HG03064 (cell line): ENCODE data around the gene NUMA1.

Experiments used
- ATAC-seq: cut with Tn5 transposase; IDR thresholded peaks from one replicate; pipeline ENCODE4 v1.9.1; 2021; ENCODE audit warnings: low read depth; ENCODE audit not compliant: unreplicated experiment

The NUMA1 gene

DNA sequence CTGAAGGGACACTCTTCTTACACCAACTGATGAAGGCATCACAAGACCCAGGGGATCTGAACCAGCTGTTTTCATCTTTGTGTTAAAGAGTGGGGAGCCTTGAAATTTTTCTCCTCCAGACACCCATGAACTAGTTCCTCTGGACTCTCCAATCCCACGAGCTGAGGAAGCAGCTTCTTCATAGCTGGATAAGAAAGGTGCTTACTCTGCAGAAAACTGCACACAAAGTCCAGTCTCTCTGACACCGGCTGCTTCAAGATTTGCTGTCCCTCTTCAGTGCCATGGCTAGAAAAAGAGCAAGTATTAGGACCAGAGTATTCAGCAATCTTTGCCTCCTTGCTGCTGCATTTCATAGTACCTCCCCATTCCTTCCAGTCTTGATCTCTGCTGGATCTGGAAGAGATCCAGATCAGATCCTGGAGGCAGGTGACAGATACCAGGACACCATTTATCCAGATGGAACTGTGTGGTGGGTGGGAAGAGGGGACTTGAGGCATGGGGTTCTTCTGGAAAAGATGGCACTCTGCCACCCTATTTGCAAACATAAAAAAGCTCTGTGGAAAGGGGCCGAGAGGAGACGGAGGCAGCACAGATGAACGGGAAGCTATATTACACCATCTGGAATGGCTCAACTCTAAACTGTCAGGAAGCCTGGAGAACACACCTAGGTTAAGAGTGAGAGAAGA is 56.1 kb downstream of the NUMA1 start:
- no peak for ATAC-seq

DNA sequence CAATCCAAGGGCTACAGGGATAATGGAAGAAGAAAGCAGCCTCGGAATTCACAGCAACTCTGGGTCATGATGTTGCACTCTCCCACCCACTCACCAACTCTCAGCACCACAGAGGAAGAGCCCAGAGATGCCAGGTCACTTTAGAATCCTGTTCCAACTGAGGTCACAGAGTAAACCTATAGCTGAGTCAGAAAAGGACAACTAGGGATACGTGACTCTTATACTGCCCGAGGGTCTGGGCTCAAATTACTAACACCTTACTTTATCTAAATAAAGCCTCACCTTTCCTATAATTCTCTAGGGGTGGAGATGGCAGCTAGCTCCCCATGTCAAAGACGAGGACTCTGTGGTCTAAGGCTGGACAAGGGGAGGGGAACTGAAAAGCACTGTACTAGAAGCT is 57.0 kb downstream of the NUMA1 start:
- ATAC-seq = no peak

DNA sequence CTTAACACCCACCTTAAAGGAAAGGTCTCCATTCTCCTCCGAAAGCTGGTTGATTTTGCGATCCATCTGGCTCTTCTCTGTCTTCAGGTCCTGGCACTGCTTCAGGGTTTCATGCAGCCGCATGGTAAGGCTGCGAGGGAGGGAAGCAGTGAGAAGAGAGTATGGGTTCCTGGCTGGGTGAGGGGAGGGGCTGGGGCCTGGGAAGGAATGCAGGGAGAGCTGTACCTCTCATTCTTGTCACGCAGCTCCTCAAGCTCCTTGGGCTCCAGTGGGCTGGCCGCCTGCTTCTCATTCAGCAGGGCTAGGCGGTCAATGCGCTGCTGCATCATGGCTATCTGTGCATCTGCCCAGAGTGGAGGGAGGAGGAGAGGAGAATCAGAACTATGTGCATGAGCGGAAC is 62.2 kb downstream of the NUMA1 start:
- ATAC-seq = no peak

DNA sequence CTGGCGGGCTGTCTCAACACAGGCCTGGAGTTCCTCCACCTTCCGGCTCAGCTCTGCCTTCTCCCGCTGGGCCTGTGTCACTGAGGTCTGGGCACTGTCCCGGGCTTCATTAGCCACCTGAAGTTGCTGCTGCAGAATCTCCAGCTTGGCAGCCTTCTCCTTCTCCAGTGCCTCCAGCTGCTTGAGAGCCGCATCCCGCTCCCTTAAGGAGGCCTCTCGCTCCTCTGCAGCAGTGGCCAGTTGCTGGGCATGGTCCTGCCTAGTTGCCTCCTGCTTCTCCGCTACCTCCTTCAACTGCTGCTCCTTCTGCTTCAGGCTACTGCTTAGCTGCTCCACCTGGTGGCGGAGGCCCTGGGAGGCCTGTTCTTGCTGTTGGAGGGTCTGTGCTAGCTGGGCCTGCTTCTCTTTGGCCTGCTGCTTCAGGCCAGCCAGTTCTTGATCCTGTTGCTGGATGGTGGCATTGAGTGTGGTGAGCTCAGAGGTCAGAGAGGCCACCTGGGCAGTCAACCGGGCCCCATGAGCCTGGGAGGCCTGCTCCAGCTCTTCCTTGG is 64.8 kb downstream of the NUMA1 start:
- no peak for ATAC-seq

DNA sequence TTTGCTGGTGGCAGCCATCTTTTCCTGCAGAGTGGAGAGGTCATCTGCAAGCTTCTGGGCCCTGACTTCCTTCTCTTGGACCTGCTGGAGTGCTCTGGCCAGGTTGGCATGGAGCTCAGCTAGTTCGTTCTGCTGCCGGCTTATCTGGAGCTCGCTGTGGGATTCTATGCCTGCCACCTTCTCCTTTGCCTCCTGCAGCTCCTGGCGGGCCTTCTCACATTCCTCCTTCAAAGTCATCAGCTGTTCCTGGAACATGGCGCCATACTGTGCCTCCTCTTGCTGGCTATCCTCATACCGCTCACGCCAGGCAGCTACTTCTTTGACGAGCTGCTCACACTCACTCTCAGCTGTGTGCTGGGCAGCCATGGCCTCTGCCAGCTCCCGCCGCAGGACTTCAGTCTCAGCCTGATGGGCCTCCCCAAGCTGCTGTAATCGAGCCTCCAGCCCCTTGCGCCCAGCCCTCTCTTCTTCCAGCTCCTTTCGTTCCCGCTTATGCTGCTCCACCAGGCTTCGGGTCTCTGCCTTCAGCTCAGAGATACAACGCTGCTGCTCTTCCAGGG is 65.5 kb downstream of the NUMA1 start:
- ATAC-seq = no peak

DNA sequence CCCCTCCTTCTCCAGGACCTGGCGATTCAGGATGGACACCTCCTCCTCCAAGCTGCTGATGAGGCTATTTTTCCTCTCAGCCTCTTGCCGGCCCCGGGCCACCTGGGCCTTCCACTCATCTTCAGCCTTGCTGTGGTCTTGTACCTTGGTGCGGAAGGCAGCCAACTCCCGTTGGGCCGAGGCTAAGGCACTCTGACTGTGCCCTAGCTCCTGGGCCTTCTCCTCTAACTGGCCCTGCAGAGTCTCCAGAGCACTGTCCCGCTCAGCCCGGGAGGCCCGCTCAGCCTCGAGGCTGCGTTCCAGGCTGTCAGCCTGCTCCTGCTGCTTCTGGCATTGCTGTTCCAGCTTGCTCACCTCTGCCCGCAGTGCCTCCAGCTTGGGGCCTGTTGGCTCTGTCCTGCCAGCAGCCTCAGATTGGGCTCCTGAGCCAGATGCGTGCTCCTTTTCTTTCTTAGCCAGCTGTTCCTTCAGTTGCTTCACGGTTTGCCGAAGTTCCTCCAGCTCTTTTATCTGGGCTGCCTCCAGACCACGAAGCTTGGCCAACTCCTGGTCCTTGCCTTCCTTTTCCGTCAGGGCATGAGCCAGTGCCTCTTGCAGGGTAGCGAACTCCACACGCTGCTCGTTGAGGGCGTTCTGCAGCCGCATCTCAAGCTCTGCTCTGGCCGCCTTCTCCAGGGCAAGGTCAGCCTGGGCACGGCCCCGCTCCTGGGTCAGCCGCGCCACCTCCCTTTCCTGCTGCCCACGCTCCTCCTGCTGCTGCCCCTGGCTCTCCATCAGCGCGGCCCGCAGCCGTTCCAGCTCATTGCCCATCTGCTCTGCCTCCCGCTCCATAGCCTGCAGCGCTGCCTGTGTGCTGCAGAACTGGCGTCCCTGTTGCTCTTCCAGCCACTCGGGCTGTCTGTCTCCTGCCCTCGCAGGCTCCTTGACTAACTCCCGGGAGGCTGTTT is 66.3 kb downstream of the NUMA1 start:
- ATAC-seq = no peak

DNA sequence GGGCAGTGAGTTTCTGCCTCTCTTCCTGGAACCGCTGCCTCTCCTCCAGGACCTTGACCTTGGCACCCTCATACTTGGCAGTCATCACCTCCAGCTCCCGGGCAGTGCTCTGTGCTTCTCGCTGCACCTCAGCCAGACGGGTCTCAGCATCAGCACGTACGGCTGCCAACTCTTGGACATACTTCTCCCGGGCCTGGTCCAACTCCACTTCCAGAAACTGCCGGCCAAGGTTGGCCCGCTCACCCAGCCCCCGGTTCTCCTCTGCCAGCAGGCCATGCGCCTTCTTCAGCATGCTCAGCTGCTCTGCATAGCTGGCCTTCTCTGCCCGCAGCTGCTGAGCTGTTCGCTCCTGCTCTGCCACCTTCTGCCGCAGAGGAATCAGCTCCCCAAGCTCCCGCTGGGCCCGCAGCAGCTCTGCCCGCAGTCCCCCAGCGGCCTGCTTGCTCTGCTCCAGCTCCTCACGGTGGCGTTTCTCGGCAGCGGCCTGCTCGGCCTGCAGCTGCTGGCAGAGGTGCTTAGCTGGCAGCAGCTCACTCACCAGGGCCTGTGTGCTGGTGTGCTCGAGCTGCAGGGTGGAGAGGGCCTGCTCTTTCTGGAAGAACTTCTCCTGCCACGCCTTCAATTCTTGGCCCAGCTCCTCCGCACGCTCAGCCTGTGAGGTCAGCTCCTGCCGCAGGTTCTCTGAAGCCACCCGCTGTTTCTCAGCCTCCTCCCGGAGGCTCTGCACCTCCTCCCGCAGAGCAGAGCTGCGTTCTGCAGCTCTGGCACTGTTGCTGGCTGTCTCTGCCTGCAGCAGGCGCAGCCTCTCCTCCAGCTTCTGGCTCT is 67.2 kb downstream of the NUMA1 start:
- ATAC-seq = no peak

DNA sequence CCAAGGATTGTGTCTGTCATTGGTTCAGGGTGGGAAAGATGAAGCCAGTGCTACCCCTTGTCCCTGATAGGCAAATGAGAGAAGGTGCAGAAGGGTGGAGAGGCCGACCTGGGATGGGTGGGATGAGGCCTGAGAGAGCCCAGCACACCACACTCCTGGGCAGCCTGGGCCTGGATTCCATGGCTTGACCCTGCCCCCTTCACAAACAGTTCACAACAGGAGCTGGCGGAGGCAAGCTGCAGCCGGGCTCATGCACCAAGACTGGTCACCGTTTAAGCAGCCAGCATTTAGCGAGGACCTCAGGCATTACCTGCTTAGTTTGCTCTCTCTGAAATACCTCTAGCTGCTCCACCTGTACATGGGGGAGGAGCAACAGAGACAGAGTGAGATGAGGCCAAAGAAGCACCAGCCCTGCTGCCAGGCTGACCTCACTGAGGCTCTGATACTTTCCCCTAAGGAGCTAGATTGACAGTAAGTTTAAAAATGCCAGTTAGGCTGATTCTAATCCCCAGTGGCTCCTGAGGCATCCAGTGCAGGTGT is 68.2 kb downstream of the NUMA1 start:
- no peak for ATAC-seq

DNA sequence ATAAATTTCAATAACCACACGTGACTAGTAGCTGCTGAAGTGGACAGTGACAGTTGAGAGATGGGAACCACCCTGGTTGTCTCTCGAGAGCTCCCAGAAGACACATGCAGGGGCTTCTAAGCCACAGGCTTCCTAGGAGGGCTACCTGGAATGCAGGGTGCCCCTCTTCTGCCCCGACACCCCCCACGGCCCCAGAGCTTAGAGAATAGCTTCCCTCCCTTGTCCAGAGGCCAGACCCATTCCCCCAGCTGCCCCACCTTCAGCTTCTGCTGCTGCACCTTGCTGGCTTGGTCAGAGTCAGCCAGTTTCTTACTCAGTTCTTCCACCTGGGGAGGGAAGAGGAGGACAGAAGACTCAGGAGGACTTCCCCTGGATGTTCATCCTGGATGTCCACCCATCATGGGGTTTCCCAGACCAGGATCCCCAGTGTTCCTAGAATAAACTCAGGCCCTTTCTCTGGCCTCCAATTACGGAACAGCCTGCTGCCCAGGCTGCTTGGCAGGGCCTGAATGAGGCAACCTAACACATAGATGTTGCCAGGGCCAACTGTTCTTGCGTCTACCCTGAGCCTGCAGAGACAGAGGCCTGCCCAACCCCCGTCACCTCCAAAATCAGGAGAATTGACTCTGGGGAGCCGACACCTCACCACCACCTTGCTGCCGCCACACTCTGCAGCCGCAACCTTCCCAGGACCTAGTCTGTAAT is 69.7 kb downstream of the NUMA1 start:
- no peak for ATAC-seq

DNA sequence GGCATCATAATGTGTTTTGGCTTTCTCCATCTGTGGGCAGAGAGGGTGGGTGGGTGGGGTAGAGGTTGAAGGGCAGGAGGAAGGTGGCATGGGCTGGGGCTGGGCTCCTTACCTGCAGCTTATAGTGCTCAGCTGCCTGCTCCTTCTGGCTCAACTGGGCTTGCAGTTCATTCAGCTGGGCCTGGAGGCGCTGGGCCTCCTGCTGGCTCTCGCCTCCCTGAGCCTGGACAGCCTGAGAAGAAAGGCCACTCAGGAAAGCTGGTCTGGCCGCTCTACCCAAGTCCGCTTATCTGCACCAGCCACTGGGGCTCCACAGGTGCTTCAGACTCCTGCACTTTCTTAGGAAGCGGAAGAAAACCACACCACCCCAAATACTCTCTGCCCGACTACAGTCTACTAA is 71.2 kb downstream of the NUMA1 start:
- no peak for ATAC-seq

DNA sequence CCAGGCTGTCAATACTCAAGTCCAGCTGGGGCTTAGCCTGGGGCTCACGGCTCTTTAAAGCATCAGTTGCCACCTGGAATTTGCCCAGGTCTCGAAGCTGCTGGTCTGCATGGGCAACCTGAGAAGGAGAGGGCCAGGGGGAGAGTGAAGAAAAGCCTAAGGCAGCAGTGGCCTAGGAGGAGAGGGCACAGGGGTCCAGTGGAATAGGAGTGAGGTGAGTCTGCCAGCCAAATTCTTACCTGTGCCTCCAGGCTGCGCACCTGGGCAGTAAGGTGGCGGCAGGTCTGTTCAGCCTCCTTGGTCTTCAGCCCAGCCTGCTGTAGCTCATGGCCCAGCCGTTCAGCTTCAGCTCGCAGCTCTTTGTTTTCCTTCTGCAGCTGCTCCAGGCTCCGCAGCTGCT is 71.6 kb downstream of the NUMA1 start:
- ATAC-seq = no peak

DNA sequence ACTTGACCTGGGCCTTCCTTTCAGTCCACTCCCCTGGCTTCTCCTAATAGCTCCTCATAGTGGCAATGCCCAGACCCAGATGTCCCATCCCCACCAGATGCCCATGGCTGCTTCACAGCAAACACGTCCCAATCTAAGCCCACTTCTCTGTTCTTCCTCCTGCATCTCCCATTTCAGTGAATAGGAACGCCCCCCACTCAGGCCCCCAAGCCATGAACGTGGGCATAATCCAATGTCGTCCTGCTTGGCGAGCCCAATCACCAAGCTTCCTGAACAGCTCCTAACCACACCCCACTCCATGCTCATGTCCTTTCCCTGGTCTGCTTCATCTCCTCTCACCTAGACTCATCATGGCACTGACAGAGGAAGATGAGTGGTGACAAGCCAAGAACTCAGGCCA is 72.8 kb downstream of the NUMA1 start:
- no peak for ATAC-seq

DNA sequence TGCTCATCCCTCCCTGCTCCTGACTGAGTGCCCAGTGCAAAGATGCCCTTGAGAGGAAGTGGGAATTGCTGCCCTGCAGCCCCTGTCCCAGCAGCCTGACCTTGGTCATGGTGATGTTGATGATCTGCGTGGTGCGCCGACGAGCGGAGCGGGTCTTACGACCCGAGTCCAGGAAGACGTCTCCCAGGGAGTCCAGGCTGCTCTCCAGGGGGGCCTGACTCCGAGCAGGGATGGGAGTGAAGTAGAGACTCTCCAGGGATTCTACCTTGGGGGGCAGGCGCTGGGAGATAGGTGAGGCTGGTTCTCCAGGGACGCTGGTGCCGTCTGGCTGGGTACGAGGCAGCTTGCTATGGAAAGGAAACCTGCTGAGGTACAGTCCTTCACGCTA is 73.3 kb downstream of the NUMA1 start:
- no peak for ATAC-seq

DNA sequence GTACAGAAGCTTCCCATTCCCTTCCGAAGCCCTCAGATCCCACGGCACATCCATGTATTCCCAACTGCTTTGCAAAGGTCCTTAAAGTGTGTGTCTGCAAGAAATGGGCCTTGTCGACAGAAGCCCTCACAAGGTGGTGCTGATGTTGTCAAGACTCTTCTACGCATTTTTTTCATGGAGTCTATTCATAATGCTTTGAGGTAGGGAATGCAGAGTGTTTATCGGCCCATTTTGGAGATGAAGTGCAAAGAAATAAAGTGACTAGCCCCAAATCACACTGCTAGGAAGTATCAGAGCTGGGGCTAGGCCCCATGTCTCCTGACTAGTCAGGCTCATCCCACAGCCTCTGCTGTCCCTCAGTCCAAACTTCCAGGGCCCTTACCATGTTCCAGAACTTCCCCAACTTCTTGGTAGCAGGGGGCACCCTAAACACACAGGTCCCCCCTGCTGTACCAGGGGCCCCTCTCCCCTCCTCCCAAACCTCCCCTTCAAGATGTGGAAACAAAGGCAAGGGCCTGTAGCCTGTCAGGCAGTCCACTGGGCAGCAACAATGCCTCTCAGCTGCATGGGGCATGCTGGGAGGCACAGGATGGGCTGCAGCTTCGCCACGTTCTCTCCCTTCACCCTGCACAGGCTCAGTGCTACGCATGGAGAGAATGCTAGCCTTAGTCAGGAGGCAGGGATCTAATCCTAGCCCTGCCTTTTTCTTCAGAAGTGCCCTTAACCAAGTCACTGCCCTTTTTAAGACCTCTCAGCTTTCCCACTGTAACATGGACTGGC is 73.8 kb downstream of the NUMA1 start:
- no peak for ATAC-seq

DNA sequence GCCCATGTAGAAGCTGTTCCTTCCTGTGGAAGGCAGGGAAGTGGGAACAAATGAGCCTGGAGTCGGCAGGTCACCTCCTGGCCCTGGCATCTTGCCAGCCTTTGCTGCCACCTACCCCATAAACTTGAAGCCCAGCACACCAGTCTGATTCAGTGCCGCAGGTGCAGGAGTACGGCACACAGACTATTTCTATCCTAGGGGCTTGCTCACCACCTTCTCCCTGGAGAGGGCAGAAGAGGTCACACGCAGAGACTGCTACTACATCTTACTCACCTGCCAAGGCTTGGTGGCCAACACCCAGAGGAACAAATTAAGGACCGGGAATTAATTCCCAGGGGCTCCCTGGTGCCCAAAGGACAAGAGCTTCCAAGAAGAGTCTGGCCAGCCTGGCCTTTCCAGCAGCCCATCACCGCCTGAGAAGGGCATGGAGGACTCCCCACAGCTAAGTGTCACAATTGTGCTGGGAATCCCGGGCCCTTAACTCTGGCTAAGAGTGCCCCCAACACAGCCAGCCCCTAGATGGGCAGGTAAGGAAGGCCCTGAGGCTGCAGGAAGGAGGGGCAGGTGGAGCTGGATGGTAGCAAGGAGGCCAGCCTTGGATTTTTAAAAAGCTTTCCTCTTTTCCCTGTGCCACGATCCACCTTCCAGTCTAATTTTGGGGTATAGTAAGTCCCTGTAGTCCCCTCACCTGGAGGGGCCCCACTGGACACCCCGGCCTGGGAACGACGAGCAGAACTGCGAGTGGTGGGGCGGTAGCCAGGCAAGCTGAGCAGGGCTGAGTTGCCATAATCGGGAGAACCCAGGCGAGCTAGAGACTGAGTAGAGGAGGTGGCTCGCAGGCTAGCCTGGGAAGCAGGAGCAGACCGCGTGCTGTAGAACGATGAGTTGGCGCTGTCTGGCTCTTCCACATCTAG is 74.7 kb downstream of the NUMA1 start:
- ATAC-seq = no peak

DNA sequence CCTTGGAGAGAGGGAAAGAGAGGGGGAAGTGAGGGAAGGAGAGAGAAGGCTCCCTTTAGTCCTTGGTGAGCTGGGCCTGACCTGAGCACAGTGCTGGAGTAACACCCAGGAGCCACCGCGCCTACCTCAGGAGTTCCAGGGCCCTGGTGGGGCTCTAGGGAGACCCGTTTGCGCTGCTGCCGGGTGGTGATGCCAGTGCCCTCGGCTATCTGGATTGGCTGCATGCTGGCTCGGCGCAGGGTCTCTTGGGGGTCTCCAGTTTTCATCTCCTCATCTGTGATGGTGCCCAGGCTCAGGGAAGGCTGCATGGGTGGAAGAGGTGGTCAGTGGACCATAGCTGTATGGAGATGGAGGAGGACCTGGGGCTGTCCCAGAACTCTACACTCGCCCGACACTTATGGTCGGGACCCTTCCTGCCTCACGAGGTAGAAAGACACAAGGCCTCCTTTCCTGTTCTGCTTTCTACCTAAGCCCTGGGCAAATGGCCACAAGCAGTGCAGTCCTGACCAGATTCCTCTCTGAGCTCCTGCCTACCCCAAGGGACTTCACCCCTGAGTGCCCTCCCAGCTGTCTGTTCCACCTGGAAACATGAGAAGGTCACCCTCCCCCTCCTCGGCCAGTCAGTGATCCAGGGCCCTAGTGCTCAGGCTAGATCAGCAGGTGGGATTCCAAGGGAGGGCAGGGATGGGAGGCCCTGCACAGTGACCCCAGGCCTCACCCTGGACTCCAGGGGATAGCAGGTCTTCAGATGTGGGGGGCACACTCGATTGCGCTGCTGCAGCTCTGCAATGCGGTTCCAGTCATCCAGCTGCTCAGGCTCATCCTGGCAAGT is 75.6 kb downstream of the NUMA1 start:
- ATAC-seq = no peak

DNA sequence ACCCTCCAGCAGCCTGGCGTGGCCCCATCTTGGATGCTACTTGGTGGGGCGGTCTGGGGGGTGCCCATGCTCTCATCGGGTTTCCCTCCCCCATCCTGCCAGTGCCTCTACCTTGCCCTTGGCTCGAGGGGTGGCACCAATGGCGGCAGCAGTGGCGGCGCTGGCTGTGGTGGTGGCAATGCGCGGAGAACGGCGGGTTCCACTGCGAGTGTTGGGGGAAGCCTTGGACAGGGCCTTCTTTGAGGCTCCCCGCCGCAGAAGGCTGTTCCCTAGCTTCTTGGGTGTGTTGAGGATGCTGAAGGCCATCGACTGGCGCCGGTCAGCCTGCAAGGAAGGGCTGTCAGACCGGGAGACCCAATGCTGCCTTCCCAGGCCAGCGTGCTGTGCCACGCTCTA is 76.6 kb downstream of the NUMA1 start:
- ATAC-seq = no peak
